ENCODE results near the gene MED15.

The MED15 gene

DNA sequence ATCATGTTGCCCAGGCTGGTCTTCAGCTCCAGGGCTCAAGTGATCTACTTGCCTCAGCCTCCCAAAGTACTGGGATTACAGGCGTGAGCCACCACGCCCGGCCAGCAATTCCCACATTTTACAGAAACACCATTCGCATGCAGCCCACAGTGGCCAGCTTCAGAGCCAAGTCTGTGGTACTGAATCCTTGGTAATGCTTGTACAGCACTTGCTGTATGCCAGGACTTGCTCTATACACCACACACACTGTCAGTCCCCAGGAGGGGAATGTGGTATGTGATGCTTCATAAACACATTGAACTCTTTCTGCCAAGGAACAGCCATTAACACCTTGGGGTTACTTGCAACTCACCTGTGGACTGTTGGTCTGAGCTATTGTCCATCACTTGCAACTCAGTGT lies 119.4 kb downstream of the MED15 start:
- no peak for DNase-seq (ENCODE audit: low spot score)

DNA sequence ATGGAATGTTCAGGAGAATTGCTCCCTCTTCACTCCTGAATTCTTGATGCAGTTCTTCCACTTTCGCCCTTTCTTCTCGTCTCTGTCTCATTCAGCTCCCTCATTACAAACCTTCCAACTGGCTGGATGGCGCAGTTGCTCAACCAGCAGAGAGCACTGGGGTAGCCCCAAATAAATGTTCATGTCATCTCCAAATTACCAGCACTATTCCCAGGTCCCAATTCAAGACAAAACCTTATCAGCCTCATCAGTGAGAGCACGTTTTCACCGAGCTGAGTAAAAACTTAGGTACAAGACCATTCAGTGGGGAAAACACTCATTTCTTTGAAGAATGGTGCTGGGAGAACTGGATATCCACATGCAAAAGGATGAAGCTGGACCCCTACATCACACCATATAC lies 120.0 kb downstream of the MED15 start:
- DNase-seq (ENCODE audit: low spot score) = no peak

DNA sequence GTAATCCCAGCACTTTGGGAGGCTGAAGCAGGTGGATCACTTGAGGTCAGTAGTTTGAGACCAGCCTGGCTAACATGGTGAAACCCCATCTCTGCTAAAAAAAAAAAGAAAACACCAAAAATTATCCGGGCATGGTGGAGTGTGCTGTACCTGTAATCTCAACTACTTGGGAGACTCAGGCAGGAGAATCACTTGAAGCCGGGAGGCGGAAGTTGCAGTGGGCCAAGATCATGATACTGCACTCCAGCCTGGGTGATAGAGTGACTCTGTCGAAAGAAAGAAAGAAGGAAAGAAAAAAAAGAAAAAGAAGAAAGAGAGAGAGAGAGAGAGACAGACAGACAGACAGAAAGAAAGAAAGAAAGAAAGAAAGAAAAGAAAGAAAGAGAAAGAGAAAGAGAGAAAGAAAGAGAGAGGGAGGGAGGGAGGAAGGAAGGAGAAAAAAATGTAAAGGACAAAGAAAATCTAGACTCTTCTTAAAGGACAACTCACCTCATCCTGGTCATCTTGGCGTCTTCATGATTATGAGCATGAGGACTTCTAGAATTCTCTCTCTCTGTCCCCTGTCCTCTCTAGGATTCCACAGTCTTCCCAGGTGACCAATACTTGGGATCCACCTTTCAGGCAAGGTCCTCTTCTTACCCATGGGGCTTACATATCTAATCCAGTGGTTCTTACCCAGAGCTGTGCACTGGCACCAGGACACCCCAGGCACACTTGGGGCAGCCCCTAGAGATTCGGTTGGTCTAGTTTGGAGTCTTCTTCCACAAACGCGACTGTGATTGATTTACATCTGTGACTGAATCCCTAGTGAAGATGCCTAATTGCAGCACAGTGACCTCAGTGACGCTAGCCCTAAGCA lies 120.9 kb downstream of the MED15 start:
- DNase-seq (ENCODE audit: low spot score) = no peak

DNA sequence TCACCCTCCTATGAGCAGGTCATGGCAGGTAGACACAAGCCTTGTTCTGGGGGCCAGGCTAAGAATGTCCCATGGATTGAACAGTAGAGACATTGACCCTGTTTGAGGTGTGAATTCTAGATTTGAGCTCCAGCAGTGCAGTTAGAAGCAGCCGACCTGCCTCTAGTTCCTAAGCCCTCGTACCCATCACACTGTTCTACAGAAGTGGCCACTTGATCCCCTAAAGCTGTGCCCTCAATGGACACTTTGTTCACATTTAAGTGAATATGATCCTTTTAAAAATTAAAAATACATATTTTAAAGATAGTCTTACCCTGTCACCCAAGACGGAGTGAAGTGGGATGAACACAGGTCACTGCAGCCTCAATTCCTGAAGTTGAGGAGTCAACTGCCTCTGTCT lies 122.0 kb downstream of the MED15 start:
- DNase-seq (ENCODE audit: low spot score) = no peak

DNA sequence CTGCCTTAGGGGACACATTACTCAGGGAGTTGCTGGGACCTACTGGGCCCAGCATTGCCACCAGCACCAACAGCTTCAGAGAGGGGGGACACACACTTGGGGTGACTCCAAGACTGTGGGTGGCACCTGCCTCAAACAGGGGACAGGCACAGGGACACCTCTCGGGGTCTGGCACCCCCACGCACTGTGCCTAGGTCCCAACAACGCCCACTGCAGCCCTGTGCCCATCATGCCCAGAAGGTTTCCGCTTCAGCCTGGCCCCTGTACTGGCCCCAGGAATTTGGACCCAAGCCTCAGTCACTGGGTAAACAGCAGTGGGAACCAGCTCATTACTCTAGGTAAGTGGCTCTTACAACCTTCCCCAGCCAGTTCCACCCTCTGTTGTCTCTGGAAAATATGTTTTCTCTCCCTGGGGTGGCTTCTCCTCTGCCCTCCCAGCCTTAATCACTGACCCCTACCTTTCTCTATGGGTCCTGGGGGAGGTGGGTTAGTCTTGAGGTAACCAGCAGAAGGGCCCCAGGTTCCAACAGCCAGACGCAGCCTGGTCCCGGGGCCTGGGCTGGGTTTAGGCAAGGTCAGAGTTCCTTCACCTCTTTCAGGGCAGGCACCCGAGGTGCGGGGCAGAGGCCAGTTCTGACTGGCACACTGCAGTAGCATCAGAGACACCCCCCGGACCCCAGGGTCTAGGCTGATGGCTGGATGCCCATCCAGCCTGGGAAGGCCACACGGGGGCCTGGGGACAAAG lies 123.6 kb downstream of the MED15 start:
- DNase-seq (ENCODE audit: low spot score) = no peak

DNA sequence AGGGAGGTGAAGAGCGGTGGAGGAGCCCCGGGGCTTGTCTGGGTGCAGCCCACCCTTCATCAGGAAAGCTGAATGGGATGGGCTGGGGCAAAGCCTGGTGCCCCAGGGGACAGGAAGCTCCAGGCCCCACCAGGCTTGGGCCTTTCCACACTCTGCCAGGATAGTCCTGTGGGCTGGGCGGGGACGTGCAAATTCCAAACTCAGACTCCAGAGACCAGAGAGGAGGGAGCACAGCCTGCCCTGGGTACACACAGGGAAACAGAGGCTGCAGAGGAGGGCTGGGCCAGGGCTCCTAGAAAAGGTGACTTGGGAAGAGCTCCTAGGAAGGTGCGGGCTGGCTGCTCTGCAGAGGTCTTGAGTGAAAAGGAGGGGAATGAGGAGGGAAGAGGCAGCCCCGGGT lies 124.7 kb downstream of the MED15 start:
- no peak for DNase-seq (ENCODE audit: low spot score)

DNA sequence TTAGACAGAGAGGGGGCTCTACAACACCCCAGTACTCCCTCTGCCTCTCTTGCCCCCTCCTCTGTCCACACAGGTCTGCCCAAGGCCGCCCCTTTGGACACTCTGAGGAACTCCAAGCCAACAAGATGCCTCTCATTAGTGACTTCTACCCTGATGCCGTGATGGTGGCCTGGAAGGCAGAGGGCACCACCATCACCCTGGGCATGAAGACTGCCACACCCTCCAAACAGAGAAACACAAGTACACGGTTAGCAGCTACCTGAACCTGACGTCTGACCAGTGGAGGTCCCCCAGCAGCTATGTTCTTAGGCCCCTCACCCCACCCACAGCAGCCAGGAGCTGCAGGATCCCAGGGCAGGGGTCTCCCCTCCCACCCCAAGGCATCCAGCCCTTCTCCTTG lies 125.1 kb downstream of the MED15 start:
- DNase-seq (ENCODE audit: low spot score) = no peak

DNA sequence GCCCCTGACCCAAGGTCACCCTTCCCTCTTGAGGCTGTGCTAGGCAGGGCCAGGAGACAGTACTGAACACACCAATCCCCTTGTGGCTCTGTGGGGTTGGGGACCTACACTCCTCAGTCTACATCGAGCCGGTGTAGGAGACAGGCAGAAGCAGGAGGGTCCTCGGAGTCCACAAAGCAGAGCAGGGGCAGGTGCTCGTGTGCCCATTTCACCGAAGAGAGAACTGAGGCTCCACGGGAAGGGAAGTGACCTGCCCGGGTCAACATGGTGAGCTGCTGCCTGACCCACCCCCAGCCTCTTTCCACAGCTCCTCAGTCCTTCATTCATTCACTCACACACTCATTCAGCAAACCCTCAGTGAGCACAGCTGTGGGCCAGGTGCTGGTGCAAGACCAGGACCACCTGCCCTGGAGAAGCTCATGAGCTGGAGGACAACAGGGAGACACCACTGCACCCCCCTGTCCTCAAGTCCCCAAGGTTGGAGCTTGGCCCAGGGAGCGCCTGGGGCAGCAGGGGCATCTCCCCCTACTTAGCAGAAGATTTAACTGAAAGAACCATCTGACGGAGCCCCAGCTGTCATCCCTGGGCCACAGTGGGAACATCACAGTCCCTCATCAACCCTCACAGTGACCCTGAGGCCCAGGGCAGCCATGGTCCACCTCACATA lies 127.3 kb downstream of the MED15 start:
- DNase-seq (ENCODE audit: low spot score) = no peak

DNA sequence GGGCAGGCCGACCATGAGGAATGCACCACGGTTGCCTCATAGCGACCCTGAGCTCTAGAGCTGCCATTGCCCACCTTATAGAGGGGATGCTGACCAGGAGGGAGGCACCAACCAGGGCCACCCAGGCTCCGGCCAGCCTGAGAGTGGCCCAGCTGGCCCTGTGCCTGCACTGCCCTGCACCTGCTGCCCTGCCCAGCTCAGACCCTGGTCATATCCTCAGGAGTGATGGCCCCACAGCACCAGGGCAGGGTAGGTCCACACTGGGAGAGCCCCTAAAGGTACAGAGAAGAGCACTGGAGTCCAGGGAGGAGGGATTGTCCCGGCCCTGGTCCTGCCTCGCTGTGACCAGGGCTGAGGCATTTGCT lies 127.8 kb downstream of the MED15 start:
- no peak for DNase-seq (ENCODE audit: low spot score)

DNA sequence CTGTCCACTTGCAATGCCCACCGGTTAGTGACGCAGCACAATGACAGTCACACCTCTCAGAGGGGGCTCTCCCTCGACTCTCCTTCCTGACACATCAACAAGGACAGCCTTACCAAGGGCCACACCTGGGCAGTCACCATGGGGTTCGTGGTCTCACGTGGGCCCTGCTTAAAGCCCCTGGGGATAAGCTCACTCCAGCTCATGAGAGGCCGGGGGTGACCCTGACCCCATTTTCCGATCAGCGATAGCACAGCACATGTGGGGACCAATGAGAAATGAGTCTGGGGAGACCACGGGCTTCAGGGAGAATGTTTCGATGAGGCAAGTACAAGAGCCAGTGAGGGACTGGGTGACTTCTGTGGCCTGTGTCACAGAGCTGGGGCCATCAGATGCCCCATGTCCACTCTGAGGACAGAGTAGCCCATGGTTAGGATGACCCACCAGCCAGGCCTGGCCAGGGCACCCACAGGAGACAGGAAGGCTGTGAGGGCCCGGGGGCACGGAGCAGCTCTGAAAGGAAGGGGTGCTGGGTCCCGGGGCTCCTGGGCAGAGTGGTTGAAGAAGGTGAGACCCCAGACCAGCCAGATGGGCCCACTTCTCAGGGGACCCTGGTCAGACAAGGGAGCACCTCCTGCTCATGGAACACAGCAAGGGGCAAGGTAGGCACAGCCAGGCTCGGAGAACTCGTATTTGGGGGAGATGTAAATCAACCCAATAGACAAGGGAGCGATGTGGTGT lies 128.8 kb downstream of the MED15 start:
- no peak for DNase-seq (ENCODE audit: low spot score)

DNA sequence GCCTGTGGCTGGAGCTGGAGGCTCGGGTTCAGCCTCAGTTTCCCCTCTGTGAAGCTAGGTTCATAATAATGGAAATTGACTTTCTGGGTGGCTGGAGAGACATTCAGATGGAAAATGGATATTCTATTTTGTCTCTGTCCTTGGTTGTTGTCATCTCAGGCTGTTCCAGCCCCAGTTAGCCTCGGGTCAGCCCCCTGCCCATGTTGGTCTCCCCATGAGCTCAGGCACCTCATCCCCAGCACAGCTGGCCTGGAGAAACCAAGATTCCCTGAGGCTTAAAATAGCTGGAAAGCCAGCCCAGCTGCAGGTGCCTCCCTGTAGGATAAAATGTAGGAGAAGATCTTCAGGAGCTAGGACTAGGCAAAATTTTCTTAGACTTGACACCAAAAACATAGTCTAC lies 129.5 kb downstream of the MED15 start:
- no peak for DNase-seq (ENCODE audit: low spot score)

Measured in hepatic stellate cell (primary cell).